HCT116 (cell line): ENCODE measurements around the gene DUSP28. TPM values are rescaled to one million over a fixed set of nuclear protein-coding genes. Genes with fewer than 3 reads are reported as not detected.

Experiments used
- ATAC-seq: fragments of 200-7000 bp; cut with Tn5 transposase; 2 replicates; pipeline ENCODE4 v1.9.1; 2020; ENCODE audit warnings: mild to moderate bottlenecking, moderate library complexity
- BruUV-seq: library from RNA; stranded (reverse); fragments of 400-500 nt; replicated peaks from 2 replicates; lab custom pipeline; 2021; lab: Mats Ljungman, UMichigan
- CTCF ChIA-PET: fragments of 300-600 bp; sonication (Branson Sonifier 250); formaldehyde crosslinking; loops from one replicate; lab custom pipeline; 2021; ENCODE audit warnings: antibody characterized with exemption; lab: Charles Lee
- POLR2A ChIA-PET: fragments of 300-600, 350-600 bp; sonication (Branson Sonifier 250); formaldehyde crosslinking; loops from one replicate; lab custom pipeline; 2021; ENCODE audit warnings: antibody characterized with exemption; lab: Charles Lee
- RAD21 ChIA-PET, 2 experiments: fragments of 300-600 bp; sonication (Branson Sonifier 250); formaldehyde crosslinking; loops; one replicate each; lab custom pipeline; 2023; ENCODE audit warnings: low total read pairs in 2 of 2; ENCODE audit not compliant: uncharacterized antibody in 2 of 2, unreplicated experiment in 2 of 2, low non-redundant PET in 1 of 2; lab: Charles Lee
- DNase-seq: peaks from one replicate; pipeline ENCODE4 v3.0.0-alpha.2; 2010; ENCODE audit warnings: low read depth, low spot score
- H2AFZ ChIP-seq: fragments of 200-600 bp; shearing (Covaris generic), sonication (generic); 2 replicates; pipeline ENCODE4 v1.6.1; 2017; ENCODE audit warnings: low read depth, mixed run types, mixed read lengths, antibody characterized with exemption, low read length; ENCODE audit not compliant: poor library complexity, severe bottlenecking
- H3K27ac ChIP-seq: 2 replicates; pipeline ENCODE4 v1.5.1; 2012; ENCODE audit warnings: low read depth, low read length
- H3K27me3 ChIP-seq: fragments of 200-600 bp; sonication (generic); 2 replicates; pipeline ENCODE4 v1.6.1; 2016; ENCODE audit warnings: mixed run types, low read length, mixed read lengths; ENCODE audit not compliant: insufficient read depth
- H3K36me3 ChIP-seq, 2 experiments: fragments of 200-500 bp in 1 of 2; fragments of 200-600 bp in 1 of 2; sonication (Bioruptor generic) in 1 of 2; sonication (generic) in 1 of 2; 2 replicates each; pipeline versions ENCODE4 v1.5.1 to v1.6.1; 2014 to 2016; ENCODE audit warnings: low read length in 2 of 2, inconsistent platforms in 1 of 2, mixed read lengths in 1 of 2, mixed run types in 1 of 2; ENCODE audit not compliant: insufficient read depth in 2 of 2, control insufficient read depth in 1 of 2
- H3K4me1 ChIP-seq, 2 experiments: fragments of 200-600 bp in 1 of 2; sonication (generic) in 1 of 2; 2 replicates each; pipeline versions ENCODE4 v1.5.1 to v1.6.1; 2012 to 2017; ENCODE audit warnings: low read length in 2 of 2, inconsistent platforms in 1 of 2, mild to moderate bottlenecking in 1 of 2, mixed read lengths in 1 of 2, mixed run types in 1 of 2, moderate library complexity in 1 of 2; ENCODE audit not compliant: insufficient read depth in 2 of 2, control insufficient read depth in 1 of 2
- H3K4me2 ChIP-seq: fragments of 200-600 bp; sonication (generic); 2 replicates; pipeline ENCODE4 v1.6.1; 2017; ENCODE audit warnings: mixed run types, low read length, mixed read lengths
- H3K4me3 ChIP-seq, 2 experiments: fragments of 200-600 bp in 1 of 2; sonication (generic) in 1 of 2; replicated peaks in 1 of 2; 2 replicates each; pipeline ENCODE4 v1.5.1; 2011 to 2016; ENCODE audit warnings: low read length in 2 of 2, control low read depth in 1 of 2, low read depth in 1 of 2, mild to moderate bottlenecking in 1 of 2, mixed read lengths in 1 of 2, mixed run types in 1 of 2
- H3K79me2 ChIP-seq: fragments of 200-600 bp; sonication (generic); 2 replicates; pipeline ENCODE4 v1.6.1; 2017; ENCODE audit warnings: mild to moderate bottlenecking, mixed run types, low read length, moderate library complexity, mixed read lengths; ENCODE audit not compliant: insufficient read depth
- H3K9ac ChIP-seq: fragments of 200-600 bp; sonication (generic); 2 replicates; pipeline ENCODE4 v1.6.1; 2016; ENCODE audit warnings: low read length, mixed read lengths
- H3K9me2 ChIP-seq: fragments of 200-600 bp; sonication (generic), shearing (Covaris generic); 2 replicates; pipeline ENCODE4 v1.6.1; 2017; ENCODE audit warnings: mixed run types, mild to moderate bottlenecking, moderate library complexity; ENCODE audit not compliant: insufficient read depth
- H3K9me3 ChIP-seq, 2 experiments: fragments of 200-500 bp in 1 of 2; fragments of 200-600 bp in 1 of 2; sonication (Bioruptor generic) in 1 of 2; sonication (generic) in 1 of 2; 2 replicates each; pipeline ENCODE4 v1.6.1; 2014 to 2017; ENCODE audit warnings: low read length in 2 of 2, mixed read lengths in 2 of 2, inconsistent platforms in 1 of 2, low read depth in 1 of 2, mild to moderate bottlenecking in 1 of 2, mixed run types in 1 of 2, moderate library complexity in 1 of 2; ENCODE audit not compliant: control insufficient read depth in 1 of 2, insufficient read depth in 1 of 2
- H4K20me1 ChIP-seq: fragments of 200-600 bp; sonication (generic), shearing (Covaris generic); 2 replicates; pipeline ENCODE4 v1.6.1; 2017; ENCODE audit warnings: mixed run types, mild to moderate bottlenecking, moderate library complexity; ENCODE audit not compliant: insufficient read depth
- CEBPB ChIP-seq: IDR thresholded peaks from 2 replicates; pipeline ENCODE4 v1.6.1; 2012; ENCODE audit warnings: low read depth
- ELF1 ChIP-seq: IDR thresholded peaks from 2 replicates; pipeline ENCODE4 v1.6.1; 2012; ENCODE audit warnings: low read depth, borderline replicate concordance
- EZH2 ChIP-seq: fragments of 200-600 bp; sonication (generic); IDR thresholded peaks from 2 replicates; pipeline ENCODE4 v1.6.1; 2017; ENCODE audit warnings: antibody characterized with exemption, mixed run types
- EZH2phosphoT487 ChIP-seq: fragments of 200-600 bp; IDR thresholded peaks from 2 replicates; pipeline ENCODE4 v1.6.1; 2018; ENCODE audit warnings: antibody characterized with exemption, borderline replicate concordance
- FOSL1 ChIP-seq: IDR thresholded peaks from 2 replicates; pipeline ENCODE4 v1.6.1; 2012; ENCODE audit warnings: low read depth
- JUND ChIP-seq: IDR thresholded peaks from 2 replicates; pipeline ENCODE4 v1.6.1; 2012
- POLR2A ChIP-seq: IDR thresholded peaks from 2 replicates; pipeline ENCODE4 v1.7.0; 2011; ENCODE audit warnings: borderline replicate concordance; ENCODE audit not compliant: insufficient read depth, insufficient read length; ENCODE audit errors: extremely low read depth
- POLR2AphosphoS5 ChIP-seq: IDR thresholded peaks from 2 replicates; pipeline ENCODE4 v1.6.1; 2011; ENCODE audit warnings: mild to moderate bottlenecking, low read depth, low read length, moderate library complexity
- RAD21 ChIP-seq: IDR thresholded peaks from 2 replicates; pipeline ENCODE4 v1.6.1; 2012; ENCODE audit warnings: low read depth, mild to moderate bottlenecking
- SP1 ChIP-seq: IDR thresholded peaks from 2 replicates; pipeline ENCODE4 v1.6.1; 2012; ENCODE audit warnings: low read depth
- SRF ChIP-seq: IDR thresholded peaks from 2 replicates; pipeline ENCODE4 v1.6.1; 2012; ENCODE audit warnings: low read depth
- TCF7L2 ChIP-seq: IDR thresholded peaks from 2 replicates; pipeline ENCODE4 v1.7.0; 2011; ENCODE audit warnings: borderline replicate concordance, inconsistent platforms; ENCODE audit not compliant: insufficient read depth, insufficient read length; ENCODE audit errors: extremely low read depth
- ZFX ChIP-seq: fragments of 450-650 bp; IDR thresholded peaks from 2 replicates; pipeline ENCODE4 v1.6.1; 2017
- ZNF274 ChIP-seq: fragments of 200-500 bp; sonication (Bioruptor generic); IDR thresholded peaks from 2 replicates; pipeline ENCODE4 v1.6.1; 2014; ENCODE audit warnings: mild to moderate bottlenecking, low read depth, low read length, inconsistent platforms
- intact Hi-C: fragments of 100-400 bp; cut with micrococcal nuclease; formaldehyde crosslinking; loops from 2 replicates; pipeline ENCODE4 v1.10.0; 2022
- total RNA-seq: library from RNA; stranded (reverse); gene quantifications from one replicate; pipeline ENCODE4 v1.2.1, GENCODE V29; 2021; ENCODE audit not compliant: unreplicated experiment
- TF ChIP-seq, protein P1 (sequence below): IDR thresholded peaks from 2 replicates; pipeline ENCODE4 v1.6.1; 2012
- TF ChIP-seq, protein P2 (sequence below): IDR thresholded peaks from 2 replicates; pipeline ENCODE4 v1.6.1; 2012; ENCODE audit warnings: low read depth
- TF ChIP-seq, protein P3 (sequence below), 3 experiments: fragments of 200-600 bp in 1 of 3; sonication (generic) in 1 of 3; IDR thresholded peaks in 2 of 3; conservative IDR thresholded peaks in 1 of 3; 2 replicates each; pipeline ENCODE4 v1.5.1; 2012 to 2017; ENCODE audit warnings: low read depth in 2 of 3, low read length in 2 of 3, antibody characterized with exemption in 1 of 3, borderline replicate concordance in 1 of 3, control low read depth in 1 of 3, mild to moderate bottlenecking in 1 of 3, mixed read lengths in 1 of 3, mixed run types in 1 of 3, moderate library complexity in 1 of 3; ENCODE audit not compliant: insufficient read depth in 1 of 3
- TF ChIP-seq, protein P4 (sequence below): IDR thresholded peaks from 2 replicates; pipeline ENCODE4 v1.6.1; 2011; ENCODE audit warnings: mild to moderate bottlenecking, low read length, moderate library complexity; ENCODE audit not compliant: insufficient replicate concordance; ENCODE audit errors: extremely low read depth

The DUSP28 gene
- total RNA-seq, 1 experiment from 2014 or later: 5.6 TPM

- Histone ChIP-seq H3K79me2 (no peaks in the 10 kb centered on the region), H3K4me3 (no peak overlapping the region), H3K36me3 (no peaks in the 10 kb centered on the region), H3K27ac (no peak overlapping the region; the same call in 1 of the 2 replicates), H3K9me3 (no peaks in the 10 kb centered on the region), H2AFZ (no peak overlapping the region), H3K9ac (no peak overlapping the region), H3K4me2 (peak overlapping the region; percentile 46; the same call in 1 of the 2 replicates), H4K20me1 (no peaks in the 10 kb centered on the region), H3K9me2 (no peaks in the 10 kb centered on the region), H3K27me3 (no peaks in the 10 kb centered on the region), H3K4me1 (peaks cover 8 to 25% of the 10 kb centered on the region in 2 experiments; a peak in 3 of 4 replicates)
- intact Hi-C loops: no loop called here
- no TSS peak for BruUV-seq
- TF ChIP-seq, protein P1, sequence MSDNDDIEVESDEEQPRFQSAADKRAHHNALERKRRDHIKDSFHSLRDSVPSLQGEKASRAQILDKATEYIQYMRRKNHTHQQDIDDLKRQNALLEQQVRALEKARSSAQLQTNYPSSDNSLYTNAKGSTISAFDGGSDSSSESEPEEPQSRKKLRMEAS: no peak
- TF ChIP-seq EZH2: no peak
- no peak for TF ChIP-seq POLR2A
- TF ChIP-seq, protein P2, sequence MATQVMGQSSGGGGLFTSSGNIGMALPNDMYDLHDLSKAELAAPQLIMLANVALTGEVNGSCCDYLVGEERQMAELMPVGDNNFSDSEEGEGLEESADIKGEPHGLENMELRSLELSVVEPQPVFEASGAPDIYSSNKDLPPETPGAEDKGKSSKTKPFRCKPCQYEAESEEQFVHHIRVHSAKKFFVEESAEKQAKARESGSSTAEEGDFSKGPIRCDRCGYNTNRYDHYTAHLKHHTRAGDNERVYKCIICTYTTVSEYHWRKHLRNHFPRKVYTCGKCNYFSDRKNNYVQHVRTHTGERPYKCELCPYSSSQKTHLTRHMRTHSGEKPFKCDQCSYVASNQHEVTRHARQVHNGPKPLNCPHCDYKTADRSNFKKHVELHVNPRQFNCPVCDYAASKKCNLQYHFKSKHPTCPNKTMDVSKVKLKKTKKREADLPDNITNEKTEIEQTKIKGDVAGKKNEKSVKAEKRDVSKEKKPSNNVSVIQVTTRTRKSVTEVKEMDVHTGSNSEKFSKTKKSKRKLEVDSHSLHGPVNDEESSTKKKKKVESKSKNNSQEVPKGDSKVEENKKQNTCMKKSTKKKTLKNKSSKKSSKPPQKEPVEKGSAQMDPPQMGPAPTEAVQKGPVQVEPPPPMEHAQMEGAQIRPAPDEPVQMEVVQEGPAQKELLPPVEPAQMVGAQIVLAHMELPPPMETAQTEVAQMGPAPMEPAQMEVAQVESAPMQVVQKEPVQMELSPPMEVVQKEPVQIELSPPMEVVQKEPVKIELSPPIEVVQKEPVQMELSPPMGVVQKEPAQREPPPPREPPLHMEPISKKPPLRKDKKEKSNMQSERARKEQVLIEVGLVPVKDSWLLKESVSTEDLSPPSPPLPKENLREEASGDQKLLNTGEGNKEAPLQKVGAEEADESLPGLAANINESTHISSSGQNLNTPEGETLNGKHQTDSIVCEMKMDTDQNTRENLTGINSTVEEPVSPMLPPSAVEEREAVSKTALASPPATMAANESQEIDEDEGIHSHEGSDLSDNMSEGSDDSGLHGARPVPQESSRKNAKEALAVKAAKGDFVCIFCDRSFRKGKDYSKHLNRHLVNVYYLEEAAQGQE: no peak
- no peak for TF ChIP-seq RAD21
- TF ChIP-seq CEBPB: no peak
- no peak for TF ChIP-seq FOSL1
- no peak for TF ChIP-seq SP1
- TF ChIP-seq ZNF274: no peak
- TF ChIP-seq, protein P3, sequence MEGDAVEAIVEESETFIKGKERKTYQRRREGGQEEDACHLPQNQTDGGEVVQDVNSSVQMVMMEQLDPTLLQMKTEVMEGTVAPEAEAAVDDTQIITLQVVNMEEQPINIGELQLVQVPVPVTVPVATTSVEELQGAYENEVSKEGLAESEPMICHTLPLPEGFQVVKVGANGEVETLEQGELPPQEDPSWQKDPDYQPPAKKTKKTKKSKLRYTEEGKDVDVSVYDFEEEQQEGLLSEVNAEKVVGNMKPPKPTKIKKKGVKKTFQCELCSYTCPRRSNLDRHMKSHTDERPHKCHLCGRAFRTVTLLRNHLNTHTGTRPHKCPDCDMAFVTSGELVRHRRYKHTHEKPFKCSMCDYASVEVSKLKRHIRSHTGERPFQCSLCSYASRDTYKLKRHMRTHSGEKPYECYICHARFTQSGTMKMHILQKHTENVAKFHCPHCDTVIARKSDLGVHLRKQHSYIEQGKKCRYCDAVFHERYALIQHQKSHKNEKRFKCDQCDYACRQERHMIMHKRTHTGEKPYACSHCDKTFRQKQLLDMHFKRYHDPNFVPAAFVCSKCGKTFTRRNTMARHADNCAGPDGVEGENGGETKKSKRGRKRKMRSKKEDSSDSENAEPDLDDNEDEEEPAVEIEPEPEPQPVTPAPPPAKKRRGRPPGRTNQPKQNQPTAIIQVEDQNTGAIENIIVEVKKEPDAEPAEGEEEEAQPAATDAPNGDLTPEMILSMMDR (IDR thresholded peaks at IDR 0.05 in 2 of 3, conservative IDR thresholded peaks at IDR 0.05 in 1 of 3; ENCODE audit: borderline replicate concordance in 1 of 3, insufficient read depth in 1 of 3, low read depth in 2 of 3, low read length in 2 of 3): no peak
- TF ChIP-seq ZFX: no peak
- no peak for TF ChIP-seq ELF1
- TF ChIP-seq, protein P4, sequence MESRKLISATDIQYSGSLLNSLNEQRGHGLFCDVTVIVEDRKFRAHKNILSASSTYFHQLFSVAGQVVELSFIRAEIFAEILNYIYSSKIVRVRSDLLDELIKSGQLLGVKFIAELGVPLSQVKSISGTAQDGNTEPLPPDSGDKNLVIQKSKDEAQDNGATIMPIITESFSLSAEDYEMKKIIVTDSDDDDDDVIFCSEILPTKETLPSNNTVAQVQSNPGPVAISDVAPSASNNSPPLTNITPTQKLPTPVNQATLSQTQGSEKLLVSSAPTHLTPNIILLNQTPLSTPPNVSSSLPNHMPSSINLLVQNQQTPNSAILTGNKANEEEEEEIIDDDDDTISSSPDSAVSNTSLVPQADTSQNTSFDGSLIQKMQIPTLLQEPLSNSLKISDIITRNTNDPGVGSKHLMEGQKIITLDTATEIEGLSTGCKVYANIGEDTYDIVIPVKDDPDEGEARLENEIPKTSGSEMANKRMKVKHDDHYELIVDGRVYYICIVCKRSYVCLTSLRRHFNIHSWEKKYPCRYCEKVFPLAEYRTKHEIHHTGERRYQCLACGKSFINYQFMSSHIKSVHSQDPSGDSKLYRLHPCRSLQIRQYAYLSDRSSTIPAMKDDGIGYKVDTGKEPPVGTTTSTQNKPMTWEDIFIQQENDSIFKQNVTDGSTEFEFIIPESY: no peak
- no peak for TF ChIP-seq TCF7L2
- TF ChIP-seq JUND: no peak
- no peak for TF ChIP-seq POLR2AphosphoS5
- no peak for TF ChIP-seq EZH2phosphoT487
- TF ChIP-seq SRF: no peak
- ATAC-seq (peak; percentile 23), DNase-seq (no peak)
- RAD21 ChIA-PET: no interaction called here
- CTCF ChIA-PET: interaction anchor here (1.0 to 2.2 kb wide), 6 partner anchors 9 to 237 kb away, joined by 3 to 6 read pairs (median 4); partner anchors contain the start of gene CAPN10
- POLR2A ChIA-PET: no interaction called here
These were observed 43.7 kb downstream of the DUSP28 start for GRCh38 chr2:240603846-240604245.
